ENCODE data around the gene THSD8.

DNA sequence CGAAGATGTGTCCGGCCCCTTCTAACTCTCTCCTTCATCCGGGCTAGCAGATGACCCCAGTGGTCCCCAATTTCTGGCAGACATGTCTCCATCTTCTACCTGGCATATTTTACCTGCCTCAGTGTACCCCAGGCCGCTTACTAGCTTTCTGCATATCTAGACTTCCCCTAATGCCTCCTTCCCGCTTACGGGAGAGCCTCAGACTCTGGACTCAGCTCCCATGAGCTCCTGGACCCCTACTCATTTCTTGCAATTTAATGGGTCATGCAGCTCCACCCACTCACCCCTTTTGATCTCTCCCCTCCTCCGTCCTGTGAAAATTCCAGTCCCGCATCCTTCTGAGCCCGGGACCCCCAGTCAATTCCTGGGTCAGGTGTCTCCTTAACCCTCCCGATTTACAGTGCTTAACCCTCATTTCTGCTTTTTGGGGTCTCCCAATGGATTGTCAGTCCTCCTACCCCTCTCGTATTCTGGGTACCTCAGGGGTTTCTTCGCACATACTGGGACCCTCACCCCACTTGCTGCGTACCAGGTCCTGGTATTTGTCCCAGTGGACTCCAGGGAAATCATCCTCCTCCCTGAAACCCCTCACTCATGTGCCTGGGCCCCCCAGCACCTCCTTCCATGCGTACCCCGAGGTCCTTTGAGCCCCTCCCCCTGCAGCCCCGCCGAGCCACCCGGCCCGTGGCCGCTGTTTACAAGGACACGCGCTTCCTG is 11.1 kb upstream of the THSD8 start:
- TF ChIP-seq POLR2AphosphoS5 (IDR thresholded peaks at IDR 0.05; ENCODE audit: insufficient read depth in 1 of 2, low read depth in 1 of 2): no peak
- TF ChIP-seq, protein P1, sequence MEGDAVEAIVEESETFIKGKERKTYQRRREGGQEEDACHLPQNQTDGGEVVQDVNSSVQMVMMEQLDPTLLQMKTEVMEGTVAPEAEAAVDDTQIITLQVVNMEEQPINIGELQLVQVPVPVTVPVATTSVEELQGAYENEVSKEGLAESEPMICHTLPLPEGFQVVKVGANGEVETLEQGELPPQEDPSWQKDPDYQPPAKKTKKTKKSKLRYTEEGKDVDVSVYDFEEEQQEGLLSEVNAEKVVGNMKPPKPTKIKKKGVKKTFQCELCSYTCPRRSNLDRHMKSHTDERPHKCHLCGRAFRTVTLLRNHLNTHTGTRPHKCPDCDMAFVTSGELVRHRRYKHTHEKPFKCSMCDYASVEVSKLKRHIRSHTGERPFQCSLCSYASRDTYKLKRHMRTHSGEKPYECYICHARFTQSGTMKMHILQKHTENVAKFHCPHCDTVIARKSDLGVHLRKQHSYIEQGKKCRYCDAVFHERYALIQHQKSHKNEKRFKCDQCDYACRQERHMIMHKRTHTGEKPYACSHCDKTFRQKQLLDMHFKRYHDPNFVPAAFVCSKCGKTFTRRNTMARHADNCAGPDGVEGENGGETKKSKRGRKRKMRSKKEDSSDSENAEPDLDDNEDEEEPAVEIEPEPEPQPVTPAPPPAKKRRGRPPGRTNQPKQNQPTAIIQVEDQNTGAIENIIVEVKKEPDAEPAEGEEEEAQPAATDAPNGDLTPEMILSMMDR (IDR thresholded peaks at IDR 0.05): no peak

Measured in vagina (tissue), 2 donors.